Stimulated activated CD4-positive, alpha-beta T cell treated with anti-CD3 and anti-CD28 coated beads, Interleukin-12 subunit alpha, Interleukin-12 subunit beta, amount 100 ng/mL, for 4 hours (primary cell): ENCODE measurements around the gene MAD2L2.
A peak's percentile ranks its signal among the peaks of the same experiment; 100 is the strongest.

ENCODE experiments used
- DNase-seq: peaks from one replicate; pipeline ENCODE4 v3.0.0-alpha.2; 2020

Gene MAD2L2

DNA sequence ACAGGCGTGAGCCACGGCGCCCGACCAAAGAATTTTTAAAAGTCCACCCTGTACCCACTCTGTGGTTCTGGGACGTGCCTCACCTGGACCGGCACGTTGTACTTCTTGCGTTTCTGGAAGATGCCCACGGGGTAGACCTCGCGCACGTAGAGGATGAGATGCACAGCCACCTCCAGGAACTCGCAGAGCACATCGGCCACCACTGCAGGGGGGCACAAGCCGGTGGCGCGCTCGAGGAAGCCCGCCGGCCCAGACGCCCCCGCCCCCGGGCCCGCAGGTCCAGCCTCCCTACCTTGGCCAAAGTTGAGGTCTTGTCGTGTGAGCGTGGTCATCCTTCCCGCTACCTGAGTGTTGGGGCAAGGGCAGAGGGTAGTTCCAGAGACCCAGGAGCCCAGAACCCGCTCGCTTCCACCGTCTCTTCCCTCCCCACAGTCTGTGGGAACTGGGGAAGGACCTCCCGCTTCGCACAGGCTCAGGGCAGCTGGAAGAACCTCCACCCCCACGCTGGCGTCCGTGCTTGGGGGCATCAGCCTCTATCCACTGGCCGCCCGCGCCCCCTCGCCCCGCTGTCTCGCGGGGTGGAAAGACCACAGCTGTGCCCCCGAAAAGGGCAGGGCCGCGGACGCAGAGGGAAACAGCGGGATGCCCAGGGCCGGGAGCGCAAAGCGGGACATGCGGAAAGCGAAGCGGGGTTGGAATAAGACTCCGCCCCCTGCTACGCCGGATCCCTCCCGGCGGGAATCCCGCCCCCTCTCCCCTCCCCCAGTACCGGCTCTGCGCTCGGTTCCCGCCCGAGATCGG, 478 bp downstream of the MAD2L2 start:
- DNase-seq: no peak

DNA sequence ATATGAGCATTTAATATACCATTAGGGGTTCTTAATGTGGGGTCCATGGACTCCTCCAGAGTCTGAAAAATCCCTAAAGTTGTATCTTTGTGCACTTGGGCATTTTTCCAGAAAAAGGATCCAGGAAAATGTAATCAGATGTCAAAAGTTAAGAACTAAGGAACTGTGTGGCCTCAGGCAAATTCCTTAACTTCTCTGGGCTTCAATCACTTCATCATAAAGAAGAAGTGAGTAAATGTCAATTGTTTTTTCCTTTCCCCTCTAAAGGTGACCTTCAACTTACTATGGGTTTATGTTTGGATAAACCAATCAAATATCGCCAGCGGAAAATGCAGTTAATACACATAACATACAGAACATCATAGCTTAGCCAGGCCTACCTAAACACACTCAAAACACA, 2.5 kb downstream of the MAD2L2 start:
- no peak for DNase-seq

DNA sequence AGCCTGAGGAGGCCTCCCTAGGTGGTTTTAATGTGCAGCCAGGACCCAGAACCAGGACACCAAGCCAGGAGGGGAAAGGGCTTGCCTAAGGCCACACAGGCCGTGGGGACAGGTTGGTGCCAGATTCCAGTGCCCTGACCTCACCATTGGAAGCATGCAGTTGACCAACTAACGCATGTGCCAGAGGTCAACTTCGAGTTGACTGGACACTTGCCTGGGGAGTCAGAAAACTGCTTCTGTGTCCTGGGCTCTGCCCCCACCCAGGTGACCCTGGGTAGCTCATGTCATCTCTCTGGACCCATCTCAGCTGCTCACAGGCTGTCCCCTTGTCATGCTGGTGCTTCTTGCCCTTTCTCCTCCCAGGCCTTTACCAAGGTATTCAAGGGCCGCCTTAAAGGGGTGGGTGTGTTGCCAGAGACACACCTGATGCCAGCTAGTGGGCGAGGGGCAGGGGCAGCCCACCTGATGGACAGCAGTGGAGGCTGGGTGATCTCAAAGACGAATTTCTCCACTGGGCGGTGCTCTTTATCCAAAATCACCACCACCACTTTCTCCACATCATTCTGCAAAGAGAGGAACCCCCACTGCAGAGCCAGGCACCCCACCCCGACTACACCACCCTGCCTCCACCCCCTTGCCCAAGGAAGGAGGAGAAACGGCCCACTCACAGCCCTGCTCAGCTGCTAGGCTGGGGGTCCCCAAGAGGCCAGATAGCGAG, 4.4 kb downstream of the MAD2L2 start:
- no peak for DNase-seq

DNA sequence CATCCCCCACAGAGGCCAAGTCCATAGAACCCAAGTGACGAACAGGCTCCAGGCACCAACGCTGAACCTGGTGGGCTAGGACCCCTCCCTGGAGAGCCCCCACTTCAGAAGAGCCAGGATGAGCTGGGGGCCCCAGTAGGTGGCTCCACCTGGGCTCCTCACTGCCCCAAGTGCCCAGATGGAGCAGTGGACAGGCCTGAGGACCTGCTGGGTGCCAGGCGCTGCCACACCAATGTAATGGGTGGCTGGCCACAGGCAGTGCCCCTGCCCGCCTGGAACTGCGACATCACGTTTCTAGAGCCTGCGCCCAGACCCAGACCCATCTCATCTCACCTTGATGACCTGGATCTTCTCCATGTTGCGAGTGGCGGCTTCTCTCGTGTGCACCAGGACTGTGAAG, 5.6 kb downstream of the MAD2L2 start:
- DNase-seq: no peak

DNA sequence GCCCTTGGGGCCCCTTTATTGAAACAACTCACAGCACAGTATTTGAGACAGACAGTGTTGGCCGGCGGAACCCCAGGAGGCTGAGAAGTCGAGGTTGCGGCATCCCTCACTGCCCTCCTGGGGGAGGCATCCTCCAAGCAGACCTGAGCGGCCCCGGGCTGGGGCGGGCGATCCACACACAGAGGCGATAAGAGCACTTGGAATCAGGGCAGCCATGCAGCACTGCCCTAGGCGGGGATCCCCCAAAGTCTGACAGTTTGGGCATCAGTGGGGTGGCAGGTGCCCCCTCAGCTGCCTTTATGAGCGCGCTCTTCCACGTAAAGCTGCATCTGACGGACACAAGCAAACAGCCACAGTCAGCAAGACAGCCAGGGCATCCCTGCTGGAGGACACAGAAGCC, 6.5 kb downstream of the MAD2L2 start:
- no peak for DNase-seq

DNA sequence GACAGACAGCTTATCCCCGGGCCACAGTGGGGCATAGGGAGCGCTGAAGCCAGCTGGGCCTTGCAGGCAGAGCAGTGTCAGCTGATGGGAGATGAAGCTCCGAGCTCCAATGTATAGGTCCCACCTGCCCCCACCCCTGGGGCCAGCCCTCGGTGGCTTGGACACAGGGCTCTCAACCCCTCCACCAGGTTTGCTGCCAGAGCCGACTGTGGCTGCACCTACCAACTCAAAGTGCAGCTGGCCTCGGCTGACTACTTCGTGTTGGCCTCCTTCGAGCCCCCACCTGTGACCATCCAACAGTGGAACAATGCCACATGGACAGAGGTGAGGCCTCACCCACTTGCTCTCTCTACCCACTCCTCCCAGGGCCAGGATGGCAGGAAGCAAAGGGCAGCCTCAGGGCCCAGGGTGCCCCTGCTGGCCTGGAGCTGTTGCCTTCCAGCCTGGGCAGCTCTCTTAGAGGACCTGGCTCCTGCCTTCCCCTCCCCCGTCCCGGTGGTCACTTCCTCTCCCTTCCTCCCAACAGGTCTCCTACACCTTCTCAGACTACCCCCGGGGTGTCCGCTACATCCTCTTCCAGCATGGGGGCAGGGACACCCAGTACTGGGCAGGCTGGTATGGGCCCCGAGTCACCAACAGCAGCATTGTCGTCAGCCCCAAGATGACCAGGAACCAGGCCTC, 7.7 kb downstream of the MAD2L2 start:
- DNase-seq: no peak

DNA sequence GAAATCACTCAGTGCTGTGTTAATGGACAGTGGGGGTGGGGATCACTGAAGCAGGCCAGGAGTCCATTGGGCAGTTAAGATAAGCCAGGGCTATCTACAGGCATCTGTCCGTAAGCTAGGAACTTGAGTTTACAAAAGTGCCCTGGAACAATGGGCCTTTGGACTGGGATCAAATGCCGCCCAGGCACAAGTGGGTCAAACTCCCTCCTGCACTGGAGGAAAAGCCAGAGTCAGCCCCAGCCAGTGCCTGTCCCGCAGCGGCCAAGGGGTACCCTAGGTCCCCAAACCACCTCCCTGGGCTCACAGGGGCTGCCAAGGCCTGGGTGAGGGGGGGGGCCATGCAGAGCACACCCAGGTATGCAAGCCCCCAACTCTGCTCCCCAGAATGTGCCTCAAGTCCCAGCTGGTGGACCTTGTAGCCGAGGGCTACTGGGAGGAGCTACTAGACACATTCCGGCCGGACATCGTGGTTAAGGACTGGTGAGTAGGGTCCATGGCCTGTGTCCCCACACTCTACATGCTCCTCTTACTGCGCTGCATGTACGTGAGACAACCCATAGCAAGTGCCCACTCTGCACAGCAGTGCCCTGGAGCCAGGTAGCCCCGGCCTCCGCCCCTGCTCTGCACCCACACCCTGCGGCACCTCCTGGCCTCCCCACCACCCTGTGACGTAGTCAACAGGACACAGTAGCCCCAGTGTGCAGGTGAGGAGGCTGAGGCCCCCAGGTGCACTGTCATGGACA, 9.2 kb downstream of the MAD2L2 start:
- no peak for DNase-seq

DNA sequence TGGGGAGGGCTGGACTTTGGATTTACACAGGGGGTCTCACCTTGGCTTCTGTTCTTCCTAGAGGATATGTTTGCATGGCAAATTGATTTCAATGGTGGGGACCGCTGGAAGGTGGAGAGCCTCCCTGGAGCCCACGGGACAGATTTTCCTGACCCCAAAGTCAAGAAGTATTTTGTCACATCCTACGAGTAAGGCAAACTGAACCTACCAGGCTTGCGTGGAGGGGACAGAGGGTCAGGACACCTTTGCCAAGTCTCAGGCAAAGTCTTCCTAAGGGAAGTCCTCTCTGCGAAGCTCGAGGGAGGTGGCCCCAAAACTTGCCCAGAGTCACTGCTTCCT, 9.8 kb downstream of the MAD2L2 start:
- DNase-seq: no peak

DNA sequence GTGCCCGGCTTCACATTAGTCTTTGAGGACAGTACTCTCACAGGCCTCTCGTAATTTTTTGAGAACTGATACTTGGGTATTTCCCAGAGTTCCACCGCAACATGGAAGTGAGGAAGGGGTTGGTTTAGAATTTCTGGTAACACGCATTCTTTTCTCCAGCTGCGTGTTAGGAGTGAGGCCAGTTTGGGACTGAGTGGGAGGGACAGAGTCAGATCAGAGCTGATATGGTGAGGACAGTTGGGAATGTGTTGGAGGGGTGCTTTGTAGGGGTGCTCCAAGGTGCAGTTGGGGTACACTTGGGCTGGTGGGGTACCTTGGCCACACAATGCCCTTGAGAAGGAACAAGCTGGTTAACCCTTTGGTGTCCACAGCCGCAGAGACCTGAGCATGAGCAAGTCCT, 10.2 kb downstream of the MAD2L2 start:
- no peak for DNase-seq

DNA sequence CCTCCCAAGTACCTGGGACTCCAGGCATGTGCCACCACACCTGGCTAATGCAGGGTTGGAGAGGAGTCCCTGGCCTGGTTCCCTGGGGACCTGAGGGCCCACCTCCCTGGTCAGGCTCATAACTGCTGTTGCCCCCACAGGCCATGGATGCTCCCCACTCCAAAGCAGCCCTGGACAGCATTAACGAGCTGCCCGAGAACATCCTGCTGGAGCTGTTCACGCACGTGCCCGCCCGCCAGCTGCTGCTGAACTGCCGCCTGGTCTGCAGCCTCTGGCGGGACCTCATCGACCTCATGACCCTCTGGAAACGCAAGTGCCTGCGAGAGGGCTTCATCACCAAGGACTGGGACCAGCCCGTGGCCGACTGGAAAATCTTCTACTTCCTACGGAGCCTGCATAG, 12.4 kb downstream of the MAD2L2 start:
- DNase-seq: no peak

DNA sequence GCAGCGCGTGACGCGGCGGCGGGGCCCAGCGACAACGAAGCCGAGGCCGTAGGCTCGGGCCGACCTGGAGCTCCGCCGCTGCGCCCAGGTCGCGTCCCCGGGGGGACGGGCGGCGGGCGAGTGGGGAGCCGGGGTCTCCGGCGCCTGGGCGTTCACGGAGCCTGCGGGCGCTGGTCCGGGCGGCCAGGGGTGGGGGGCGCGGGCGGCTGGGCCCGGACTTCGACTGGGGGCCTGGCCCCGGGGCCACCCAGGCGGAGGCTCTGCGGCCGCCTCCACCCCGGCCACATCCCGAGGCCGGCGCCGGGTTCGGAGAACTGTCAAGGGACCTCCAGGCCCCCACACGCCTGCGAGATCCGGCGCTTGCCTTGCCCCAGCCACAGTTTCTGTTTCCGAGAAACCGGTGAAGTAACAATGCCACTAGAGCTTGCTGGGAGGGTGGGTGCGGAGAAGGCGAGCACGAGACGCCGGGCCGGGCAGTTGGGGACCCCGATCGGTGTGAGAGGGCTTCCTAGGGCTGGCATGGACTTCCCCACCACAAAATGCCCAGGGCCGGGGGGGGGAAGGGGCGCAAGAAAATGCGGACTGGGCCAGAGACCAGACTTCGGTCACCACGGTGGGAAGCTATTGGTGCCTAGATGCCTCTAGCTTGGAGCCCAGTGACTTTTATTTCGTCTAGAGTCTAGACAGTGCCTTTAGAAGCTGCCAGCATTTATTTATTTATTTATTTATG, 16.4 kb downstream of the MAD2L2 start:
- peak; percentile 57 for DNase-seq

DNA sequence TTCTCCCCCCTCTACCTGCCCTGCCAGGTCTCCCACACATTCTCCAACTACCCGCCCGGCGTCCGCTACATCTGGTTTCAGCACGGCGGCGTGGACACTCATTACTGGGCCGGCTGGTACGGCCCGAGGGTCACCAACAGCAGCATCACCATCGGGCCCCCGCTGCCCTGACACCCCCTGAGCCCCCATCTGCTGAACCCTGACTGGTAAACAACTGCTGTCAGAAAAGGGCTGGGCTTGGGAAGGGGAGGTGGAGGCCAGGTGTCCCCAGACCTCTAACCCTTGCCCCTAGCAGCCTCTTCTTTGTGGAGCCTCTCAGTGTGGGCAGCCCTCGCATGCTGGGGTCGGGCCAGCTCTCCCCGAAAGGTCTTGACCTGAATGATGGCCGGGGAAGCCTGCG, 19.8 kb downstream of the MAD2L2 start:
- DNase-seq: no peak

DNA sequence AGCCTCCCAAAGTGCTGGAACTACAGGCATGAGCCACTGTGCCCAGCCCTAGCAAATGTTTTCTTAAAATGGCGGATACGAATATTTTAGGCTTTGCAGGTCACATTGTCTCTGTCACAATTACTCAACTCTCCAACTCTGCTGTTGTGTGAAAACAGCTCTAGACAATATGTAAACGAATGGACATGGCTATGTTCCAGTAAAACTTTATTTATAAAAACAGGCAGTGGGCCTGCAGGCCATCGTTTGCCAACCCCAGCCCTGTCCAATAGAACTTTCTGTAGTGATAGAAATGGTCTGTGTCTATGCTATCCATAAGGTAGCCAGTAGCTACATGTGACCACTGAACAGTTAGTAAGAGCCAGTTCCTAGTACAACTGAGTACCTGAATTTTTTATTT, 21.2 kb downstream of the MAD2L2 start:
- no peak for DNase-seq

DNA sequence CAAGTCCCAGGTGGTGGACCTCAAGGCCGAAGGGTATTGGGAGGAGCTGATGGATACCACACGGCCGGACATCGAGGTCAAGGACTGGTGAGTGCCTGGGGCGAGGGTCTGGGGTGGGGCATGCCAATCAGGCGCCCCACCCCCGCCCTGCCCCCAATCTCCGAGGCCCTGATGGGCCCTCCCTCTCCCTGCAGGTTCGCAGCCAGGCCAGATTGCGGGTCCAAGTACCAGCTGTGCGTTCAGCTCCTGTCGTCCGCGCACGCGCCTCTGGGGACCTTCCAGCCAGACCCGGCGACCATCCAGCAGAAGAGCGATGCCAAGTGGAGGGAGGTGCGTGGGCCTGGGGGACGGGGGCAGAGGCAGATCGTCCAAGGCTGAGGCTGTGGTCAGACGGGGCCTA, 22.4 kb downstream of the MAD2L2 start:
- DNase-seq: no peak

DNA sequence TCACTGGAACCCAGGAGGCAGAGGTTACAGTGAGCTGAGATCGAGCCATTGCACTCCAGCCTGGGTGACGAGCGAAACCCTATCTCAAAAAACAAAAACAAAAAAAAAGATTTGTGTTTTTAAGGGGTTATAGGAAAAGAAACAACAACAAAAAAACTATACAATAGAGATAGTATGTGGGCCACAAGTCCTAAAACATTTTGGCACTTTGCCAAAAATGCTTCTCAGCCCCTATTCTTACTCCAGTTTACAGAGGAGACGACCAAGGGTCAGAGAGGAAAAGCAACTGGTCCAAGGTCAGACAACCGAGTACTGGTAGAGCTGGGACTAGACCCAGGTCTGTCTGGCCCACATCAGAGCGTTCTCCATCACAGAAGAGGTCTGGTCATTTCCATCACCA, 23.3 kb downstream of the MAD2L2 start:
- no peak for DNase-seq

DNA sequence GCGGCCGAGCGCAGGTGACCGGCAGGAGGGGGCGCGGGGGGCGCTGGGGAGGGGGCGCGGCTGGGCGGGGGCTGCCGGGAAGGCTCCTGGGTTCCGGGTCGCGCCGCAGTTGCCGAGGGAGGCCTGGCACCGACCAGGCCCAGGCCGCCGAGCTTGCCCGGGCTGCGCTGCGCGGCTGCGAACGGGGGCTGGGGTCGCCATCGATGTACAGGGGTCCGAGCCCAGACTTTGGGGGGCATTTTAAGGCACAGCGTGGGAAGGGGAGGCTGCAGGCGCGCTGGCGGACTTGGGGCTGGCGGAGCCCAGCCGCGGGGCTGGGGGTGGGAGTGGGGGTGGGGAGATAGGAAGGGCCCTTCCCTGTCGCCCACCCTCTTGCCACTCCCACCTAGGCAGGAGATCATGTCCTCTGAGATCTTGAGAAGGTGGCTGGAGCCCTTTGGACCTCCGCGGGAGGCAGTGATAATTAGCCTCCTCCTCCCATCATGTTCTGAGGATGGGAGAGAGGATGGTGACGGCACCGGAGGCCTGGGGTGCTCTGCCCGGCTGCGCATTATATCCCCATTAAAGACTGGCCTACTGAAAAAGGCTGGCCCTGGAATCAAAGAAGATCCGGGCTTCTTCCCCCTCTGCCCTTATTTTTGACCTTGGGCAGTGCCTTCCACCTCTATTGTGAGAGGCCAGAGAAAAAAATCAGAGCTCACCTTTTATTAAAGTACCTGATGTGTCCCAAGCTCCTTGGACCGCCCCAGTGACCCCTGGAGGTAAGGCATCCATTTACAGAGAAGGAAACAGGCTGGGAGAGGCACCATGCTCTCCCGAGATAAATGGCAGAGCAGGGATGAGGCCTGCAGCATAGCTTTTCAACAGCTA, 25.8 kb downstream of the MAD2L2 start:
- no peak for DNase-seq

DNA sequence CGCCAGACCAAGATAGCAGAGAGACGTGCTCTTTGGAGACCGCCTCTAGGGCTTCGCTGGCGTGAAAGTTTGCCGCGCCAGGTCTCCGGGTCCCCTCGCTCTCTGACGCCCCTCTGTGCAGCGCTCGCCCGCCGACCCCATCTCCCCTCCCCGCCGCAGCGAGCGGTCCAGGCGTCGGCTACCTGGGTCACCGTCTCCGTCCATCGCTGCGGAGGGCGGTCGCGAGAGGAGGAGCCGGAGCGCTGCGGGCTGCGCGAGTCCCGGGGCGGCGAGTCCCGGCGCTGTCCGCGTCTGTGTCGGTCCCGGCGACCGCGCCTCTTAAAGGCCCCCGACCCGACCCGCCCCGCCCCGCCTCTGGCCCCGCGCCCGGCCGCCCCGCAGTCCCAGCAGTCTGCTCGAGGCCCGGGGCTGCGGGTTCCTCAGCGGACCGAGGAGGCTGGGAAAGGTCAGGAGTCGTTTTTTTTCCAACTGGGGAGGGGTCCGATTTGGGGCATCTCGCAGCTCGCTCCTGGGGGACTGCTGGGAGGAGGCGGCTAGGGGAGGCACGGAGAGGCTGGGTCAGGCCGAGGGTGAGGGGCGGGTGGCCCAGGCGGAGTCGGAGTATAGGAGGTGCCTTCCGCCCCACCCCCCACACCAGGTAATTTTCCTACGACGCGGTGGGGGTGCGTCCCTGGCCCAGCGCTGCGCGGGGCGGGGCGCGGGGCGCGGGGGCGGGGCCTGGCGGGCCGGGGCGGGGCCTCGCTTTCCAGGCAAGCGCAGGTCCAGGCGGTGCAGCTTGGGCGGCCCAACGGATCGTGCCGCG, 26.6 kb downstream of the MAD2L2 start, which contains the start of the genes FBXO2 and FBXO44:
FBXO2 (minus strand) TSS at position 293 of the 802 bp plus-strand sequence; CDS start at position 204, 89 bp downstream.
FBXO44 (plus strand) TSS at position 741 of the 802 bp plus-strand sequence. CDS start 959 bp downstream, outside the sequence.
- DNase-seq: peak; percentile 73

DNA sequence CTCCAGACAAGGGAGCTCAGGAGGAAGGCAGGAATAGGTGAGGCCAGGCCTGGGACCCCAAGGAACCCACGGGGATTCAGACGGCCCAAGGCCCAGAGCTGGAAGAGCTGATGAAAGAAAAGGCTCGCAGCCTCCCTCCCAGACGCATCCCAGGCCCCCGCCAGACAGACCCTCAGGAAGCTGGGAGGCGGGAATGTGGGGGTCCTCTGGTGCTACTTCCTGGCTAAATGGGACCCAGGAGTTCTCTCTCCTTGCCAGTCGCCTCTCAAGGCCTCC, 27.1 kb downstream of the MAD2L2 start:
- no peak for DNase-seq

DNA sequence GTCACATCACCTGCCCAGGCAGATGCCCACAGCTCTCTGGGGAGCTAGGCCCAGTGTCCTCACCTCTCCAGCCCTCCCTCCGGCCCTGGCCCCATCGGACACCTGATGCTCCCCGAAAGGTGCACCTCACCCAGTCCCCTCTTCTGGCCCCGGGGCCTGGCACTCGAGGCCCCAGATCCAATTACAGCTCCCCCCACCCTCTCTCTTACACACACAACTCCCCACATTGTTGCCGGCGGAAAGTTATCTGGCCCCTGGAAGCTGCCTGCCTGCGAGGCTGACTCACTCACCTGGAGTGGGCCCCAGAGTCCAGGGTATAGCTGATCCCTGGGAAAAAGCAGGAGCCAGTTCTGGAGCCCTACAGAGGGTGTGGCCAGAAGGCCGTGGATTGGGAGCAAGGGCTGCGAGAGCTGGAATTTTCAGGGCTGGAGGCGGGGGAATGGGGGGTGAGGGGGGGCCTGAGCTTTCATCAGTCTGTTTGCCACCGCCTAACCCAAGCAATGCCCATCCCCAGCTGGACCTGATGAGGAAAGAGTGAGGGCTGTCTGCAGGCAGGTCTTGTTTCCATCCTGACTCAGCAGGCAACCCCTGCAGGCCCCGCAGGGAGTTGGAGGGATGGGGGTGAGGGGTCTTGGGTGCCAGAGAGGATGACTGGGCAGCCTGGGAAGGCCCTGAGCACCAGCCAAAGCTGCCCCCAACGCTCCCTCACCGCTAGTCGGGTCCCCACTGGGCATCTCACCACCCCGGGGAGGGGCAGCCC, 27.7 kb downstream of the MAD2L2 start:
- DNase-seq: no peak

DNA sequence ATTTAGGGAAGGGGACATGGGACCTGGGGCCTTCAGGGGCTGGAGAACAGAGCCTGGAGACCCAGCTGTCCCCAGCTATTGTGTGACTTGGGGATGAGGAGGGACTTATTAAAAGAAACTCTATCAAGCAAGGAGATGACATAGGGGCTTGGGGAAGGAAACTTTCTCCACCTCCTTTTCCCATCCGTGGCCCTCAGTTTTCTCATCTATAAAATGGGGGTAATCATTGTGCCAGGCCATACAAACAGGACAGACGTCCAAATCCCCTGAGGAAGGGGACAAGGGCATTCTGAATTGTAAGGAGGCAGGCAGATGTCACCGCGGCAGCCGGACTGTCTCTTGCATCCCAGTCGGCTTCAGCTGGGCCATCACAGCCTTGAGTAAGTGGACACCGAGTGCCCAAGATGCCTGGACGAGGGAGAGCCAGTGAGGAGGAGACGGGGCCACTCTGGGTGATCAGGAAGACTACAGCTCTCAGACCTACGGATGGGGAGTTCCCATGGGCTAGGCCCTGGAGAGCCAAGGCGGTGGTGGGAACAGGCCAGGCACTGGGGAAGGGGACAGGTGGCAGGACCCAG, 28.7 kb downstream of the MAD2L2 start:
- DNase-seq: no peak
